BLaER1 (cell line): Measurements from ENCODE around the gene RAB17.
A peak's percentile ranks its signal among the peaks of the same experiment; 100 is the strongest.

Experiments used
- H3K27ac ChIP-seq: shearing (Covaris generic); formaldehyde crosslinking; 2 replicates; pipeline ENCODE4 v1.8.1; 2022
- H3K27me3 ChIP-seq: shearing (Covaris generic); formaldehyde crosslinking; 2 replicates; pipeline ENCODE4 v1.8.1; 2022
- H3K36me3 ChIP-seq: shearing (Covaris generic); formaldehyde crosslinking; 2 replicates; pipeline ENCODE4 v1.8.1; 2022
- H3K4me1 ChIP-seq: shearing (Covaris generic); formaldehyde crosslinking; 2 replicates; pipeline ENCODE4 v1.8.1; 2022
- H3K4me2 ChIP-seq: shearing (Covaris generic); formaldehyde crosslinking; 2 replicates; pipeline ENCODE4 v1.8.1; 2022
- H3K4me3 ChIP-seq: shearing (Covaris generic); formaldehyde crosslinking; 2 replicates; pipeline ENCODE4 v1.8.1; 2022
- H3K9ac ChIP-seq: shearing (Covaris generic); formaldehyde crosslinking; 2 replicates; pipeline ENCODE4 v1.8.1; 2022
- H3K9me3 ChIP-seq: shearing (Covaris generic); formaldehyde crosslinking; 2 replicates; pipeline ENCODE4 v1.8.1; 2022
- H4K20me1 ChIP-seq: shearing (Covaris generic); formaldehyde crosslinking; 2 replicates; pipeline ENCODE4 v1.8.1; 2022
- Cebpa-rat ChIP-seq: shearing (Covaris generic); IDR thresholded peaks from 2 replicates; pipeline ENCODE4 v1.8.1; 2022

Gene RAB17

GRCh38 chr2:237593036-237593435 lies 2.5 kb upstream of the RAB17 start:
- H3K9me3 ChIP-seq: no peaks in the 10 kb centered on the region
- peaks cover 98% of the 10 kb centered on the region for H3K4me1 ChIP-seq
- peak overlapping the region; percentile 97 for H3K4me2 ChIP-seq
- H3K9ac ChIP-seq: peak overlapping the region; percentile 87
- peak overlapping the region; percentile 92 for H3K27ac ChIP-seq
- H4K20me1 ChIP-seq: peaks cover 28% of the 10 kb centered on the region
- H3K27me3 ChIP-seq: no peaks in the 10 kb centered on the region
- no peak for TF ChIP-seq Cebpa-rat
- peaks cover 36% of the 10 kb centered on the region for H3K36me3 ChIP-seq
- H3K4me3 ChIP-seq: peak overlapping the region; percentile 70

DNA sequence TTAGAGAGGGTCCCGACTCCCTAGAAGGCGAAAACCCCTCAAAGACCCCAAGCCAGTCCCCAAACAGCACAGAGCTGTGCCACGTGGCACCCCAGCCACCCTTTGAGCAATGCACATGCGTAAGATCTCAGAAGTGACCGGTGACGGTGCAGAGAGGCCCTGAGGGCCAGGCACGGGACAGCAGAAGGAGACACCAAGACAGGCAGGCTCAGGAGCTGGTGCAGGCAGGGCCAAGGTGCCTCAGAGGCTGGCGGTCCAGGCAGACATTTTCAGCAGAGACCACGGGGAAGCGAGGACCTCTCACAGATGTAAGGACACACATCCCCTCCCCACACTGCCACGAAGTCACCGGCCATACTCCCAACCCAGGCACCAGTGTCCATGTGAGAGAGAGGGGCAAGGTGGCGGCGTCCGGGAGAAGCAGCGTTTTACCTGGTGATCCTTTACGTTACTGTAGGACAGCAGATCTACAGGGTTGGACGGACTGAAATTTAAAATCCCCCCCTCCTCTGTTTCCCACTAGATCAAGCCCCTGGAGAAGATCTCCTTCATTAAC lies 2.0 kb upstream of the RAB17 start:
- TF ChIP-seq Cebpa-rat: no peak
- peak overlapping the region; percentile 70; the same call in 1 of the 2 replicates for H3K4me3 ChIP-seq
- H3K27ac ChIP-seq: peak overlapping the region; percentile 92

GRCh38 chr2:237591141-237591881 lies 777 bp upstream of the RAB17 start:
- no peaks in the 10 kb centered on the region for H3K9me3 ChIP-seq
- H3K4me3 ChIP-seq: peak overlapping the region; percentile 58
- H4K20me1 ChIP-seq: peaks cover 45% of the 10 kb centered on the region
- peaks cover 47% of the 10 kb centered on the region for H3K36me3 ChIP-seq
- peak overlapping the region; percentile 97 for H3K4me2 ChIP-seq
- no peaks in the 10 kb centered on the region for H3K27me3 ChIP-seq
- no peak for TF ChIP-seq Cebpa-rat
- peak overlapping the region; percentile 87; the same call in 1 of the 2 replicates for H3K9ac ChIP-seq
- peak overlapping the region; percentile 92 for H3K27ac ChIP-seq
- H3K4me1 ChIP-seq: peaks cover 100% of the 10 kb centered on the region

More for the DNA sequence above, 2.0 kb upstream of the RAB17 start:
- Histone ChIP-seq H3K9me3 (no peaks in the 10 kb centered on the region), H3K9ac (peak overlapping the region; percentile 87), H3K36me3 (peaks cover 41% of the 10 kb centered on the region), H3K27me3 (no peaks in the 10 kb centered on the region), H3K4me2 (peak overlapping the region; percentile 97), H3K4me1 (peaks cover 100% of the 10 kb centered on the region), H4K20me1 (peaks cover 33% of the 10 kb centered on the region)

DNA sequence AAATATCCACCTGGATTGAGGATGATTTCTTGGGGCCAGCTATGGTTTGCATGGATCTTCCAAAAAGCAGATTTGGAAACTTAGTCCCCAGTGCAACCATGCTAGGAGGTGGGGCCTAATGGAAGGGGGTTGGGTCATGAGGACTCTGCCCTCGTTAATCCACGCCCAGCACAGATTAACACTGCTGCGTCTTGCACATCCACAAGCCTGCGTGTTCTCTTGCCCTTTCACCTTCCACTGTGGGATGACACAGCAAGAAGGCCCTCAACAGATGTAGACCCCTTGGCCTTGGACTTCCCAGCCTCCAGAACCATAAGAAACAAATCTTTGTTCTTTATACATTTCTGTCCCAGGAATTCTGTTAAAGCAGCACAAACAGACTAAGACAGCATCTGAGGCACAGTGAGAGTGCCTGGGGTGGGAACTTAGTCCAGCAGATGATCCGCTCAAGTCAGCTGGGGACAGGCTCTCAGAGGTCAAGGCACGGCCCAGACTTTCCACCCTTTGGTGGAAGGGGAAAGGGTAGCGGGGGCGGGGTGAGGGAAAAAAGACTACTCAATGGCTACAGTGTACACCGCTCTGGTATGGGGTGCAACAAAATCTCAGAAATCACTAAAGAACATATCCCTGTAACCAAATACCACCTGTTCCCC lies 2.4 kb downstream of the RAB17 start:
- no peak overlapping the region for H3K9ac ChIP-seq
- H3K27me3 ChIP-seq: no peaks in the 10 kb centered on the region
- no peak overlapping the region for H3K27ac ChIP-seq
- H4K20me1 ChIP-seq: peaks cover 74% of the 10 kb centered on the region
- H3K36me3 ChIP-seq: peaks cover 75% of the 10 kb centered on the region
- TF ChIP-seq Cebpa-rat: no peak
- H3K4me2 ChIP-seq: peak overlapping the region; percentile 97
- H3K4me1 ChIP-seq: peaks cover 100% of the 10 kb centered on the region
- H3K9me3 ChIP-seq: no peaks in the 10 kb centered on the region
- H3K4me3 ChIP-seq: no peak overlapping the region

GRCh38 chr2:237585590-237586221 lies 4.8 kb downstream of the RAB17 start:
- no peak overlapping the region for H3K9ac ChIP-seq
- H3K27me3 ChIP-seq: no peaks in the 10 kb centered on the region
- no peaks in the 10 kb centered on the region for H3K9me3 ChIP-seq
- peaks cover 95% of the 10 kb centered on the region for H3K4me1 ChIP-seq
- H4K20me1 ChIP-seq: peaks cover 91% of the 10 kb centered on the region
- peak overlapping the region; percentile 53; the same call in 1 of the 2 replicates for H3K27ac ChIP-seq
- H3K36me3 ChIP-seq: peaks cover 88% of the 10 kb centered on the region
- no peak for TF ChIP-seq Cebpa-rat
- H3K4me3 ChIP-seq: peak overlapping the region; percentile 1; the same call in 1 of the 2 replicates
- H3K4me2 ChIP-seq: peak overlapping the region; percentile 97

DNA sequence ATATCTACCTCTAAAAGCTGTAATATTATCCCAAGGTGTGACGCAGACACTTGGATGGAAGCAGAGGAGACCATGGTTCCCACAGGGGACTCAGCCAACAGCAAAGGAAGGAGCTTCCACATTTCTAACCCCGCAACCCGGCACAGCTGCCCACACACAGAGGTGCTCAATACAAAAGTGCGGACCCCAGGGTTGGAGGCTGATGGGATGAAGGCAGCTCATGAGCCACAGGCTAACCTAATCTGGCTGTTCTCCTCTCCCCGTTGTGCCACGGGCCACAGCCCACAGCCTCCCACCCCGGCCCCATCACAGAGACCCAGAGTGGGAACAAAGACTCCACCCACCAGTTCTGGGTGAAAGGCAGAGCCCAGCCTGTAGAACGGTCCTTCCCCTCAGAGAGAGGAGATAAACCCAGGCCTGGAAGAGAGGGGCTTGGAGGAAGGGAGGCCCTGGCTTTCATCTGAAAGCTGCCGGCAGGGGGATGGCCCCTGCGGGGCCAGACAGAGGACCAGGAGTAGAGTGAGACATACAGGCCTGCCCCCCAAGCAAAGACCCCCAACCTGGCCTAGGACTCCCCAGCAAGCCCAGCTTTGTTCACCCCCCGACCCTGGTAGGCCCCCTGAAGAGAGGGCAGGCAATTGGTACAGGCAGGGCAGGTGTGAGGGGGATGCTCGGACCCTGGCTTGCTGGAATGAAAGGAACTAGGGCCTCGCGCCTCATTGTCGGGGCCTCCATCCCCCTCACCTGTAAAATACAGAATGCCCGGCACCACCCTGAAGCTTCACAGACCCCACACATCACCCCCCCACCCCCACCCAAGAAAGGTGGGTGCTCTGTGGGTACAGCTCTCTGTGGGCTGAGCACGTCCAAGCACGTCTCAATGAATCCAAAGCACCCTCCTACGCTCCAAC lies 6.9 kb downstream of the RAB17 start:
- Histone ChIP-seq H3K36me3 (peaks cover 90% of the 10 kb centered on the region), H3K9me3 (no peaks in the 10 kb centered on the region), H3K4me3 (no peak overlapping the region), H3K9ac (no peak overlapping the region), H3K27me3 (no peaks in the 10 kb centered on the region), H3K27ac (peak overlapping the region; percentile 18; the same call in 1 of the 2 replicates), H3K4me2 (peak overlapping the region; percentile 82), H4K20me1 (peaks cover 86% of the 10 kb centered on the region), H3K4me1 (peaks cover 86% of the 10 kb centered on the region)
- TF ChIP-seq Cebpa-rat: no peak

DNA sequence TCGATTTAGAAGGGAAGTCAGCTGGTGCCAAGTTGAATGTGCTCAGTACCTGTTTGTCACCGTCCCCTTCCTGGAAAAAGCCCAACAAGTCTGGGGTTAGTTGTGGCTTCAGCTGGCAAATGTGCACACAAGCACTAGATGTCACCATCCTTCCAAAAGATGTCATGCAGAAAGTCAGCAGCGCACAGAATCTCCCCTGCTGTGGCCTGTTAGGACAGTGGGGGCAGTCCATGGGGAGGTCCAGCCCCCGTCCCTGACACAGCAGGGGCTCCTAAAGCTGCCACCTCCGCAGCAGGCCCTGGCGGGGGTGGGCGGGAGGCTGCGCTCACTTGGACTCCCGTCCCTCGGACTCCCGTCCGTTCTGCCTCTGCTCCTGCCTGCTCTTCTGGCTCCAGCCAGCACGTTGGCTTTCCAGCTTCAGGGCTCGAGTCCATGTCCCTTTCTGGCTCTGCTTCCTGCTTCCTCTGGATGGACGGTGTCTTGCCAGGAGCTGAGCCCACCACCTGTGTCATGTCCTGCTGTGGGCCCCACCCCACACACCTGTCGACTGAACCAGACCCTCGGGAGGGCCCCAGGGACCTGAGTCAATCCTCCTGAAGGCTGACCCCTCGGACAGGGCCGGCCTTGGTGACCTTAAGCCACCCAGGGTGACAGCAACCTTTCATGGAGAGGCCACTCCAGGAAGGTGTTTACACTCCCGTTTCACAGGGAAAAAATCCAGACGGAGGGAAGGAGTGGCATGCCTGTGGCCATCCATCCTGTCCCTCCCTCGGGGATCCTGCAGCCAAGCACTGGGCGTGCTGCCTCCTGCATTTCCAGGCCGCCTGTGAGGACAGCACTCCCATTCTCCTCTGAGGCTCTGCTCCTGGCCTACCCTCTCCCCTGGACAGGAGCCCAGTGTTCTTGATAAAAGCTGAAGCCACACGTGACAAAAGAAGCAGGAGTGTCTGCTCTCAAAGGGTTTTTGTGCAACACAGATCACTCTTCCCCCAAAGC lies 8.5 kb downstream of the RAB17 start:
- TF ChIP-seq Cebpa-rat: no peak
- H3K36me3 ChIP-seq: peaks cover 91% of the 10 kb centered on the region
- H3K27ac ChIP-seq: peak overlapping the region; percentile 19
- peaks cover 83% of the 10 kb centered on the region for H4K20me1 ChIP-seq
- H3K9me3 ChIP-seq: no peaks in the 10 kb centered on the region
- no peak overlapping the region; the same call in 1 of the 2 replicates for H3K9ac ChIP-seq
- no peak overlapping the region for H3K4me3 ChIP-seq
- peak overlapping the region; percentile 26 for H3K4me2 ChIP-seq
- no peaks in the 10 kb centered on the region for H3K27me3 ChIP-seq
- peaks cover 70% of the 10 kb centered on the region for H3K4me1 ChIP-seq

DNA sequence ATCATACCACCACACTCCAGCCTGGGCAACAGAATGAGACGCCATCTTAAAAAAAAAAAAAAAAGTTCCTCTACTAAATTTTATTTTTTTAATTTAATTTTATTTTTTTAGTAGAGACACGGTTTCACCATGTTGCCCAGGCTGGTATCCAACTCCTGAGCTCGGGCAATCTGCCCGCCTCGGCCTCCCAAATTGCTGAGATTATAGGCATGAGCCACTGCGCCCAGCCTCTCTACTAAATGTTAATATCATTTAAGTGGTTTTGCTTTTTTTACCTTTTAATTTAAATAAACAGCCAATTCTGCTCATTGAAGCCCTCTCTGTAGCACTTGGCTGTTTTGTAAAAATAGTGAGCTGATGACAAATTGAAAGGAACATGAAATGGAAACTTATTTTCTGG lies 9.2 kb downstream of the RAB17 start:
- Histone ChIP-seq H3K9ac (no peak overlapping the region), H3K4me1 (peaks cover 64% of the 10 kb centered on the region), H3K27ac (no peak overlapping the region), H3K36me3 (peaks cover 97% of the 10 kb centered on the region), H3K27me3 (no peaks in the 10 kb centered on the region), H3K4me2 (peak overlapping the region; percentile 26), H3K4me3 (no peak overlapping the region), H4K20me1 (peaks cover 78% of the 10 kb centered on the region), H3K9me3 (no peaks in the 10 kb centered on the region)
- TF ChIP-seq Cebpa-rat: no peak
